Measurements from ENCODE around the gene CC2D2A.

CC2D2A gene

GRCh38 chr4:15521442-15522039, 51.9 kb downstream of the CC2D2A start:
- peak; percentile 62 for DNase-seq

GRCh38 chr4:15525080-15525479, 55.4 kb downstream of the CC2D2A start:
- DNase-seq = no peak

- peak; percentile 60 for DNase-seq
Measured at GRCh38 chr4:15526924-15527592, 57.4 kb downstream of the CC2D2A start.

GRCh38 chr4:15531792-15532191, 62.1 kb downstream of the CC2D2A start:
- peak; percentile 72 for DNase-seq

GRCh38 chr4:15533817-15534216, 64.1 kb downstream of the CC2D2A start:
- no peak for DNase-seq

- DNase-seq = no peak
Measured at GRCh38 chr4:15535599-15535998, 65.9 kb downstream of the CC2D2A start.

- DNase-seq = no peak
Measured at GRCh38 chr4:15536552-15537499, 67.1 kb downstream of the CC2D2A start.

GRCh38 chr4:15541941-15542340, 72.3 kb downstream of the CC2D2A start:
- DNase-seq = no peak

GRCh38 chr4:15542760-15543159, 73.1 kb downstream of the CC2D2A start:
- no peak for DNase-seq

GRCh38 chr4:15543537-15544247, 74.0 kb downstream of the CC2D2A start:
- DNase-seq = no peak

- DNase-seq = no peak
Measured at GRCh38 chr4:15544248-15544729, 74.6 kb downstream of the CC2D2A start.

- no peak for DNase-seq
Measured at GRCh38 chr4:15545371-15545770, 75.7 kb downstream of the CC2D2A start.

- DNase-seq = no peak
Measured at GRCh38 chr4:15547392-15547791, 77.7 kb downstream of the CC2D2A start.

GRCh38 chr4:15550491-15550890, 80.8 kb downstream of the CC2D2A start:
- DNase-seq = no peak

- DNase-seq = no peak
Measured at GRCh38 chr4:15551740-15552446, 82.2 kb downstream of the CC2D2A start.

- DNase-seq = no peak
Measured at GRCh38 chr4:15552557-15553362, 83.1 kb downstream of the CC2D2A start.

GRCh38 chr4:15556511-15557092, 86.9 kb downstream of the CC2D2A start:
- no peak for DNase-seq

GRCh38 chr4:15557786-15558550, 88.3 kb downstream of the CC2D2A start:
- DNase-seq = no peak

- no peak for DNase-seq
Measured at GRCh38 chr4:15558561-15558960, 88.9 kb downstream of the CC2D2A start.

GRCh38 chr4:15562114-15562513, 92.4 kb downstream of the CC2D2A start:
- DNase-seq = no peak
